ENCODE results near the gene JPH2. TPM values are rescaled to one million over a fixed set of nuclear protein-coding genes. Genes with fewer than 3 reads are reported as not detected.
"Not testable (repeated sequence)": the region's sequence is repeated elsewhere in the genome, so short reads cannot be mapped to it uniquely, and the experiment has no call there.

Gene JPH2
- total RNA-seq, 1 donor = 50.5 TPM

- no peak for DNase-seq (ENCODE audit: low read depth)
- no peak for TF ChIP-seq CTCF (IDR thresholded peaks at IDR 0.05; ENCODE audit: insufficient read depth, low read depth, low read length)
- no peak overlapping the region for H3K4me3 ChIP-seq (ENCODE audit: low read depth, low read length)
Observed at GRCh38 chr20:44200371-44200770, 13.4 kb upstream of the JPH2 start.

GRCh38 chr20:44199877-44200276 lies 12.9 kb upstream of the JPH2 start:
- no peak for TF ChIP-seq CTCF (IDR thresholded peaks at IDR 0.05; ENCODE audit: insufficient read depth, low read depth, low read length)
- DNase-seq (ENCODE audit: low read depth) = no peak
- H3K4me3 ChIP-seq (ENCODE audit: low read depth, low read length) = no peak overlapping the region

- no peak overlapping the region for H3K4me3 ChIP-seq (ENCODE audit: low read depth, low read length)
- no peak for DNase-seq (ENCODE audit: low read depth)
- TF ChIP-seq CTCF (IDR thresholded peaks at IDR 0.05; ENCODE audit: insufficient read depth, low read depth, low read length) = no peak
Observed at GRCh38 chr20:44198872-44199271, 11.9 kb upstream of the JPH2 start.

- no peak for DNase-seq (ENCODE audit: low read depth)
- TF ChIP-seq CTCF (IDR thresholded peaks at IDR 0.05; ENCODE audit: insufficient read depth, low read depth, low read length) = no peak
- no peak overlapping the region for H3K4me3 ChIP-seq (ENCODE audit: low read depth, low read length)
Observed at GRCh38 chr20:44196271-44196670, 9.3 kb upstream of the JPH2 start.

- DNase-seq (ENCODE audit: low read depth) = no peak
- no peak overlapping the region for H3K4me3 ChIP-seq (ENCODE audit: low read depth, low read length)
- no peak for TF ChIP-seq CTCF (IDR thresholded peaks at IDR 0.05; ENCODE audit: insufficient read depth, low read depth, low read length)
Observed at GRCh38 chr20:44195605-44196004, 8.6 kb upstream of the JPH2 start.

- no peak overlapping the region for H3K4me3 ChIP-seq (ENCODE audit: low read depth, low read length)
- TF ChIP-seq CTCF (IDR thresholded peaks at IDR 0.05; ENCODE audit: insufficient read depth, low read depth, low read length) = no peak
- DNase-seq (ENCODE audit: low read depth) = no peak
Observed at GRCh38 chr20:44193801-44194200, 6.8 kb upstream of the JPH2 start.

- not testable (repeated sequence) for H3K4me3 ChIP-seq (ENCODE audit: low read depth, low read length); DNase-seq (ENCODE audit: low read depth)
Observed at GRCh38 chr20:44191640-44192039, 4.7 kb upstream of the JPH2 start.

Data from fibroblast of villous mesenchyme (primary cell).